BLaER1 treated with 17β-estradiol and CSF1 and Interleukin-3, amounts not matched to agents 10 nM and 100 nM (cell line): ENCODE measurements around the gene FIBP.
"Not testable (repeated sequence)": the region's sequence is repeated elsewhere in the genome, so short reads cannot be mapped to it uniquely, and the experiment has no call there.

Experiments
- H3K27ac ChIP-seq, 11 experiments: shearing (Covaris generic); formaldehyde crosslinking; 2 replicates each; pipeline ENCODE4 v1.8.1; 2022
- H3K27me3 ChIP-seq, 11 experiments: shearing (Covaris generic); formaldehyde crosslinking; 2 replicates each; pipeline ENCODE4 v1.8.1; 2022
- H3K36me3 ChIP-seq, 11 experiments: shearing (Covaris generic); formaldehyde crosslinking; 2 replicates each; pipeline ENCODE4 v1.8.1; 2022
- H3K4me1 ChIP-seq, 10 experiments: shearing (Covaris generic); formaldehyde crosslinking; 2 replicates each; pipeline ENCODE4 v1.8.1; 2022
- H3K4me2 ChIP-seq, 11 experiments: shearing (Covaris generic); formaldehyde crosslinking; 2 replicates each; pipeline ENCODE4 v1.8.1; 2022
- H3K4me3 ChIP-seq, 10 experiments: shearing (Covaris generic); formaldehyde crosslinking; 2 replicates each; pipeline ENCODE4 v1.8.1; 2022
- H3K9ac ChIP-seq, 11 experiments: shearing (Covaris generic); formaldehyde crosslinking; 2 replicates each; pipeline ENCODE4 v1.8.1; 2022
- H3K9me3 ChIP-seq, 11 experiments: shearing (Covaris generic); formaldehyde crosslinking; replicated peaks in 1 of 11; 2 replicates each; pipeline ENCODE4 v1.8.1; 2022
- H4K20me1 ChIP-seq, 11 experiments: shearing (Covaris generic); formaldehyde crosslinking; 2 replicates each; pipeline ENCODE4 v1.8.1; 2022
- Cebpa-rat ChIP-seq, 11 experiments: shearing (Covaris generic); IDR thresholded peaks; 2 replicates each; pipeline ENCODE4 v1.8.1; 2022

FIBP gene

DNA sequence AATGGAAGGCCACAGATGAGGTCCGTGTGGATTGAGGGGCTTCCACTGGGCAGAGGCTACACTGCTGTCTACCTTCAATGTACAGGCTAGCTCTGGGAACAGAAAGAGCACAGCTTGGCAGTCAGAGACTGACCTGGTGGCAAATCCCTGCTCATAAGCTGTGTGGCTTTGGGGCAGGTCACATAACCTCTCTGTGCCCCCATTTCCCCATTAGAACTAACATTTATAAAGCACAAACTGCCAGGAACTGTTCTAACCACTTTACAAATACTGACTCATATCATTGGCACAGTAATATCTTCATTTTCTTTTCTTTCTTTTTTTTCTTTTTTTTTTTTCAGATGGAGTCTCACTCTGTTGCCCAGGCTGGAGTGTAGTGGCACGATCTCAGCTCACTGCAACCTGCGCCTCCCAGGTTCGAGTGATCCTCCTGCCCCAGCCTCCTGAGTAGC lies 8.8 kb upstream of the FIBP start:
- H3K9ac ChIP-seq = no peak overlapping the region

DNA sequence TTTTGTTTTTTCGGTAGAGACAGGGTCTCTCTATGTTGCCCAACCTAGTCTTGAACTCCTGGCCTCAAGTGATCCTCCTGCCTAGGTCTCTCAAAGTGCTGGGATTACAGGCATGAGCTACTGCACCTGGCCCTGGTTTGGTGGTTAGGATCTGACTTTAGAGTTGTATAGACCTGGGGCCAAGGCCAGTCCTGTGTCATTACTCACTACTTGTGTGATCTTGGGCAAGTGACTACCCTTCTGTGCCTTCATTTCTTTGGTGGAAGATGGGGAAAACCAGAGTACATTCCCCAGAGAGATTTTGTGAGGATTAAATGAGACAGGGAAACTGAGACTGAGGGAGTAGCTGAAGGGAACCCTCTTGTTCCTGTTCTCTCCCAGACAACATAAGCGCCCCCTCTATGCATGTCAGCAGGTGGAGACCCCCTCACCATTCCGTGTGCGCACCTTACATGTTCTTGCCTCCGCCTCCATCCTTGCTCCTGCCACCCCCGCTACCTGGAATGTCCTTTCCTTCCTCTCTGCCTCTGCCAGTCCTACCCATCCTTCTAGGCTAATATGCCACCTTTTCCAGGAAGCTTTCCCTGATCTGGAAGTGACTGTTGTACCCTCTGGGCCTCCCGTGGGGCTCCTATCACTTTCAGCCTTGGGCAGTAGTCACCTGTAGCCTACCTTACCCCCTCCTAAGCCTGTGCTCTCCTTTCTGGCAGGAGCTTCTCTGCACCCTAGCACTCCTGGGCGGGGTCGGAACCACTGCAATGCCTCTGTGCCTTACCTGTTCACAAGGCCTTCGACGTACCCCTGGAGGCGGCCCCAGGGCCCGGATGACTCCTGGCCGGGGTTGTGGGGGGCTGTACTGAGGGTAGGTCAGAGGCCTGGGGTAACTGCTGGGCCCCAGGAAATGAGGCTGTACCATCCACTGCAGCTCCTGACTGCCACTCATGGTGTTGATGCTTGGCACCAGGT lies 8.0 kb upstream of the FIBP start:
- Histone ChIP-seq H3K27me3 (peaks cover 0 to 46% (median 41%) of the 10 kb centered on the region in 11 experiments; a peak in 19 of 22 replicates), H3K9ac (no peak overlapping the region), H3K36me3 (peaks cover 0 to 44% (median 4%) of the 10 kb centered on the region in 11 experiments; a peak in 12 of 22 replicates), H3K4me3 (no peak overlapping the region), H3K4me1 (peaks cover 60 to 80% (median 69%) of the 10 kb centered on the region in 10 experiments), H4K20me1 (peaks cover 0 to 61% (median 23%) of the 10 kb centered on the region in 11 experiments; a peak in 18 of 22 replicates), H3K27ac (no peak overlapping the region), H3K4me2 (peak overlapping the region in 2 of 11 experiments; percentile 0 to 92; a peak in 5 of 22 replicates), H3K9me3 (no peaks in the 10 kb centered on the region)
- no peak for TF ChIP-seq Cebpa-rat (IDR thresholded peaks at IDR 0.05)

More for the DNA sequence above, 8.8 kb upstream of the FIBP start:
- H3K27ac ChIP-seq = no peak overlapping the region
- no peak for TF ChIP-seq Cebpa-rat (IDR thresholded peaks at IDR 0.05)
- H3K4me2 ChIP-seq = peak overlapping the region in 2 of 11 experiments; percentile 85 to 92; a peak in 4 of 22 replicates
- peaks cover 0 to 54% (median 16%) of the 10 kb centered on the region in 11 experiments; a peak in 18 of 22 replicates for H4K20me1 ChIP-seq
- peaks cover 0 to 53% (median 48%) of the 10 kb centered on the region in 11 experiments; a peak in 19 of 22 replicates for H3K27me3 ChIP-seq
- no peaks in the 10 kb centered on the region for H3K9me3 ChIP-seq
- H3K4me3 ChIP-seq = no peak overlapping the region
- H3K36me3 ChIP-seq = peaks cover 0 to 43% (median 4%) of the 10 kb centered on the region in 11 experiments; a peak in 12 of 22 replicates
- peaks cover 56 to 82% (median 66%) of the 10 kb centered on the region in 10 experiments for H3K4me1 ChIP-seq

DNA sequence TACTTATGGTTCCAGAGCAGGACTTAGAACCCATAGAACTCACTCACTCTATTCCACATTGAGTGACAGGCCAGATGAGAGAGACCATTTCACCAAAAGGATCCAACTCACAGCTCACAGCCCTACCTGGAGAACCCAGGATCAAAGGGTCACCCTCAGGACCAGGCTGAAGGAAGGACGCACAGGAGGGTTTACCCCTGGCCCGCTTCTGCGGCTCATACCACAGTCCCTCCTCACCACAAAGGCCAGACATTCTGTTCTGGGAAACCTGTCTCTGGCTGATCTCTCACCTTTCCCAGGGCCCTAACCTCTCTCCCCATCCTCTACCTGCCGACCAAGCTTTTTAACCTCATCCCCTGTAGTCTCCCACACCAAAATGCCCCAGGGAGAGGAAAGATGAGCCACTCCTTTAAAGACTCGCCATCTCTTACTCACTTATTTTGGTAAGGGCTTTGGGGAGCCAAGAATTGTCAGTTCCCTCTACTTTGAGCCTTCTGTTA lies 7.3 kb upstream of the FIBP start:
- Histone ChIP-seq H3K36me3 (peaks cover 0 to 44% (median 4%) of the 10 kb centered on the region in 11 experiments; a peak in 12 of 22 replicates), H4K20me1 (peaks cover 0 to 69% (median 31%) of the 10 kb centered on the region in 11 experiments; a peak in 18 of 22 replicates), H3K9me3 (no peaks in the 10 kb centered on the region), H3K27me3 (peaks cover 0 to 39% (median 33%) of the 10 kb centered on the region in 11 experiments; a peak in 19 of 22 replicates), H3K4me2 (peak overlapping the region in 5 of 11 experiments; percentile 1 to 97 (median 9); a peak in 5 of 22 replicates), H3K27ac (no peak overlapping the region), H3K4me3 (no peak overlapping the region), H3K4me1 (peaks cover 54 to 77% (median 68%) of the 10 kb centered on the region in 10 experiments), H3K9ac (no peak overlapping the region)
- TF ChIP-seq Cebpa-rat (IDR thresholded peaks at IDR 0.05) = no peak

DNA sequence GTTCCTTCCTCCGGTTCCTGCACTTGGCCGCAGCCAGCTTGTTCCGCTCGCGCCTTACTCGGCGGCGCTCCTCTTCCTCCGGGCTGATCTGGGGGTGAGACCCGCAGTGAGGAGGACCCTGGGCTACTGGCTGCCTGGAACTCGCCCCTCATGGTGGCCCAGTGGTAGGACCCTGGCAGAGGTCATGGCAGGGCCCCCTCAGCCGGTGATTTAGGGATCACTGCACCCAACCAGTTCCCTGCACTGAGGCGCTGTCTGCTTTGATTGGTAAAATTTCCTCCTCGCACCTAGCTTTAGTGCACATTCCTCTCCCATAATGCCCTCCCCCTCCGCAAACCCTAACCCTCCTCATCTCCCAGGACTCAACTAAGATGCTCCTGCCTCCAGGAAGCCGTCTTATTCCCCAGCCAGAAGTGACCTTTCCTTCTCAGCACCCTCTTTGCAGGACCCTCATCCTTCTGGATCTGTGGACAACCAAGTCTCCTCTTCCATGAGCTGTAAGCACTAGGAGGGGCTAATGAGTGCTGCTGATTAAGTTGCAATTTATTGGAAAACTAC lies 5.8 kb upstream of the FIBP start:
- no peak for TF ChIP-seq Cebpa-rat (IDR thresholded peaks at IDR 0.05)
- H3K9me3 ChIP-seq = no peaks in the 10 kb centered on the region
- H3K4me3 ChIP-seq = peak overlapping the region; percentile 41 to 98 (median 85)
- peaks cover 0 to 24% (median 19%) of the 10 kb centered on the region in 11 experiments; a peak in 19 of 22 replicates for H3K27me3 ChIP-seq
- peak overlapping the region; percentile 64 to 89 (median 78) for H3K27ac ChIP-seq
- H3K4me1 ChIP-seq = peaks cover 54 to 87% (median 67%) of the 10 kb centered on the region in 10 experiments
- peaks cover 0 to 44% (median 4%) of the 10 kb centered on the region in 11 experiments; a peak in 12 of 22 replicates for H3K36me3 ChIP-seq
- H3K9ac ChIP-seq = peak overlapping the region; percentile 65 to 97 (median 79)
- H3K4me2 ChIP-seq = peak overlapping the region; percentile 92 to 99 (median 95)
- H4K20me1 ChIP-seq = peaks cover 0 to 69% (median 31%) of the 10 kb centered on the region in 11 experiments; a peak in 18 of 22 replicates

DNA sequence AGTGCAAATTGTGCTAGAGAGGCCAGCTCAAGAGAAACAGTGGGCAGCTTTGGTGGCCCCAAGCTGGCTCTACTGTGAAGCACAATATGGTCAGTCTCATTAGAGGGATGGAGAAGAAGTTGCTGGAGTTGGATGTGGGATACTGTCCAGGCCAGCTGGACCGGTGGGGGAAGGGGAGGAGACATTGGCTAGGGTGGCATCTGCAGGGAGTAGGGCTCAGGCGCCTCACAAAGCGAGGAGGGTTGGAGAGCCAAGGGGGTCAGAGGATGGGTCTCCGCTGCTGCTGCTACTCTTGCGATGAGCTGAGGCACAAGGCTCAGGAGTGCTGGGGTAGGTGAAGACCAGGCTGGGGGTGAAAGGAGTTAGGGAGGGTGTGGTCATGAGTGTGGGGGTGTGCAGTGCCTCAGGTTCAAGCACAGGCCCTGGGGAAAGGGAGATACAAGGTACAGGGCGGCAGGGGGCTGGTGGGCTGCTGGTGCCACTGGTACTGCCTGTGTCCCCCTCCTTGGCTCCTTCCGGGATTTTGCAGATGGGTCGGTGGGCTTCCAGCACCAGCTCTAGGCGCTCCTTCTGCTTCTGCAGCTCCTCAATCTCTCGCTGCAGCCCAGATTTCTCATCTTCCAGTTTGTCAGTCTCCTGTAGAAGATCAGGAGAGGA lies 4.5 kb upstream of the FIBP start:
- no peaks in the 10 kb centered on the region for H3K9me3 ChIP-seq
- peaks cover 51 to 78% (median 63%) of the 10 kb centered on the region in 10 experiments for H3K4me1 ChIP-seq
- peak overlapping the region; percentile 73 to 98 (median 87); a peak in 19 of 20 replicates for H3K4me3 ChIP-seq
- H3K27me3 ChIP-seq = peaks cover 0 to 11% (median 5%) of the 10 kb centered on the region in 11 experiments; a peak in 13 of 22 replicates
- H4K20me1 ChIP-seq = peaks cover 0 to 58% (median 31%) of the 10 kb centered on the region in 11 experiments; a peak in 18 of 22 replicates
- no peak for TF ChIP-seq Cebpa-rat (IDR thresholded peaks at IDR 0.05)
- H3K27ac ChIP-seq = peak overlapping the region in 8 of 11 experiments; percentile 84 to 94 (median 92); a peak in 14 of 22 replicates
- peaks cover 0 to 37% (median 4%) of the 10 kb centered on the region in 11 experiments; a peak in 12 of 22 replicates for H3K36me3 ChIP-seq
- peak overlapping the region; percentile 92 to 99 (median 95) for H3K4me2 ChIP-seq
- peak overlapping the region; percentile 84 to 98 (median 89); a peak in 19 of 22 replicates for H3K9ac ChIP-seq

DNA sequence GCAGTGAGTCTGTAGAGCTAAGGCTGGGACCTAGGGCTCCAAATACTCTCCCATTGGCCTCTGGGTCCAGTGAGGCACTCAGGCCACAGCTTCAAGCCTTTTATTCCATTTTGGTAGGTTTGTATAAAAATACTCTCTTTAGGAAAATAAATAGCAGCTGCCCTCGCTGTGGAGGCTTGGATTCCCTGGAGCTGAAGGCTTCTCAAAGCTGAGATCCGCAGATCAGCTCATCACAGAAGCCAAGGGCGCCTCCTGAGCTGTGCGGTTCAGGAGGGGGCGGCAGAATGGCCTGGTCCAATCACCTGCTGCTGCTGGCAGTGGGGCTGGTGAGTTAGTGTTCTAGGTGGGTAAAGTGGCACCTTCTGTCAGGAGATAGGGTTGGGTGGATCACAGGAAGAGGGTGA lies 3.9 kb upstream of the FIBP start:
- peak overlapping the region; percentile 84 to 98 (median 89) for H3K9ac ChIP-seq
- peak overlapping the region; percentile 22 to 94 (median 88); a peak in 21 of 22 replicates for H3K27ac ChIP-seq
- peak overlapping the region; percentile 92 to 99 (median 95) for H3K4me2 ChIP-seq
- peaks cover 0 to 31% (median 4%) of the 10 kb centered on the region in 11 experiments; a peak in 12 of 22 replicates for H3K36me3 ChIP-seq
- H4K20me1 ChIP-seq = peaks cover 0 to 56% (median 31%) of the 10 kb centered on the region in 11 experiments; a peak in 18 of 22 replicates
- peak overlapping the region; percentile 73 to 98 (median 87) for H3K4me3 ChIP-seq
- H3K9me3 ChIP-seq, H3K27me3 ChIP-seq: not testable (repeated sequence)
- H3K4me1 ChIP-seq = peaks cover 57 to 78% (median 70%) of the 10 kb centered on the region in 10 experiments

DNA sequence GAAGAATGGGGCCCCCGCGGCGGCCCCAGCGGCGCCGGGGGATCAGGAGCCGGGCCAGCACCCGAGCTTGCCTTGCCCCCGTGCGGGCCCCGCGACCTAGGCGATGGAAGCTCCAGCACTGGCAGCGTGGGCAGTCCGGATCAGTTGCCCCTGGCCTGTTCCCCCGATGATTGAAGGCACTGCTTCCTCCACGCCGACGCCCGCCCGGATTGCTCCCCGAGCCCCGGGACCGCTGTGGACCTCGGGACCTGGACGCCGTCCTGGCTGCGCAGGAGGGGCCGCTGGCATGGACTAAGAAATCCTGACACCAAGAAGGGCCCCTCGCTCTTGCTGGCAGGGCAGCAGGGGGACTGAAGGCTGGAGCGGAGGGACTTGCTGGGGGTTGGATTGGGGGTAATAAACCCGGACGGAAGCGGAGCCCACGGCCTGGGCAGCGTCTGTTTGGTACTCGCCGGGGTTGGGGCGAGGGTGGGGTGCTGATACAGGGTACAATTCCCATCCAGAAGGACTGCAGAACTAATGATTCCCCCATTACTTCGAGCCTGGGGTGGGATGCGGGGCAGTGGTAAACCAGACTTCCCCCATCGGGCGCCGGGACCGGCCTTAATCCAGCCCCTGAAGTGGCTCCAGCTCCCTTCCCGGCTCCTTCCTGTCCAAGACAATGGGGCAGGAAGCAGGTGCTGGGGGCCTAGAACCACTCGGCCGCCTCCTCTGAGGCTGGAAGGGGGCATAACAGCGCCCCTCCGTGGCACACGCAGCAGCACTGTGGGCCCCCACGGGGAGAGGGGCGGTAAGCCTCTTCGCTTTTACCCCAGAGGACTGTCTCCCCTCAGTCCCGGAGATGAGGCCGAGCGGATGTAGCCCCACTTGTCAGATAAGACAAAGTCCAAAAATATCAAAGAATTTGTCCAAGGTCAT lies 3.2 kb upstream of the FIBP start:
- Histone ChIP-seq H3K27me3 (no peaks in the 10 kb centered on the region), H3K4me1 (peaks cover 64 to 80% (median 73%) of the 10 kb centered on the region in 10 experiments), H3K9ac (peak overlapping the region; percentile 84 to 98 (median 89)), H3K27ac (peak overlapping the region; percentile 22 to 94 (median 88); a peak in 21 of 22 replicates), H3K36me3 (peaks cover 3 to 31% (median 9%) of the 10 kb centered on the region in 11 experiments; a peak in 19 of 22 replicates), H4K20me1 (peaks cover 0 to 57% (median 30%) of the 10 kb centered on the region in 11 experiments; a peak in 18 of 22 replicates), H3K9me3 (no peaks in the 10 kb centered on the region), H3K4me2 (peak overlapping the region; percentile 92 to 99 (median 95)), H3K4me3 (peak overlapping the region; percentile 73 to 98 (median 87))
- no peak for TF ChIP-seq Cebpa-rat (IDR thresholded peaks at IDR 0.05)
